ENCODE data around the gene MCAM. TPM values are rescaled to one million over a fixed set of nuclear protein-coding genes. Genes with fewer than 3 reads are reported as not detected.

The MCAM gene
- total RNA-seq, 1 experiment from 2014 or later: 124 TPM

DNA sequence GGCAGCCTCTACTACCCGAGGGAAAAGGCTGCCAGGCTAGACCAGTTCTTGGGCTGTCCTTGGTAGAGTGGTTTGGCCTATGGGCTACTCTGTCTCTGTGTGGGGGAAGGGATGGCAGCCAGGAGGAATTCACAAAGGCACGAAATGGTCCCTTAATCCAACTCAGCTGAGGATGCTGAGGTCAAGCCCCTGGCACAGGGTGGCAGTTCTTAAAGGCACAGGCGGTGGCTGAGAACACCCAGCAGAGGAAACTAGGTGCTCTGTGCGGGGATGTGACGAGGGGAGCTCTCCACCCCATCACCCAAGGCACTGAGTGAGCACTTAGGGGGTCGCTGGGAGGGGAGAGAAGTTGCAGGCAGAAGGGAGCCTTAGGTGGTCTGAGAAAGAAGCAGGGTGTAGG is 29.7 kb upstream of the MCAM start, which contains the start of gene MFRP:
Gene MFRP (minus strand): TSS at position 101 of the 400 bp plus-strand sequence. CDS start 192 bp downstream, outside the sequence.
- no peaks in the 10 kb centered on the region for H3K36me3 ChIP-seq (ENCODE audit: low read depth, low read length)
- TF ChIP-seq EZH2 (IDR thresholded peaks at IDR 0.05; ENCODE audit: low read length, unreplicated experiment) (no peak), EZH2phosphoT487 (IDR thresholded peaks at IDR 0.05; ENCODE audit: borderline replicate concordance, low read length) (no peak), CTCF (conservative IDR thresholded peaks at IDR 0.05; ENCODE audit: low read depth, low read length) (no peak)
- H4K20me1 ChIP-seq (ENCODE audit: low read length): no peaks in the 10 kb centered on the region
- DNase-seq: no peak
- H2AFZ ChIP-seq (ENCODE audit: low read length): no peak within 1 kb of the TSS
- POLR2A ChIA-PET (ENCODE audit: unreplicated experiment): no interaction called here
- no peaks in the 10 kb centered on the region for H3K79me2 ChIP-seq (ENCODE audit: low read length)
- H3K4me1 ChIP-seq (ENCODE audit: insufficient read depth, low read length): no peaks in the 10 kb centered on the region
- no peak within 1 kb of the TSS for H3K4me3 ChIP-seq (ENCODE audit: low read length)
- no peak within 1 kb of the TSS for H3K9ac ChIP-seq (ENCODE audit: low read length)
- no peak for ATAC-seq
- intact Hi-C loops (cut with micrococcal nuclease): no loop called here
- H3K27me3 ChIP-seq (ENCODE audit: low read length): no peaks in the 10 kb centered on the region
- H3K9me2 ChIP-seq (replicated peaks; ENCODE audit: low read length): no peaks in the 10 kb centered on the region
- CTCF ChIA-PET: no interaction called here
- no TSS peak for BruUV-seq (replicated peaks)
- H3K4me2 ChIP-seq (ENCODE audit: low read length): no peak within 1 kb of the TSS
- H3K27ac ChIP-seq (ENCODE audit: low read length): no peak within 1 kb of the TSS
- no peaks in the 10 kb centered on the region for H3K9me3 ChIP-seq (ENCODE audit: low read length)
- no peaks in the 10 kb centered on the region for H3F3A ChIP-seq (ENCODE audit: low read length, unreplicated experiment)

DNA sequence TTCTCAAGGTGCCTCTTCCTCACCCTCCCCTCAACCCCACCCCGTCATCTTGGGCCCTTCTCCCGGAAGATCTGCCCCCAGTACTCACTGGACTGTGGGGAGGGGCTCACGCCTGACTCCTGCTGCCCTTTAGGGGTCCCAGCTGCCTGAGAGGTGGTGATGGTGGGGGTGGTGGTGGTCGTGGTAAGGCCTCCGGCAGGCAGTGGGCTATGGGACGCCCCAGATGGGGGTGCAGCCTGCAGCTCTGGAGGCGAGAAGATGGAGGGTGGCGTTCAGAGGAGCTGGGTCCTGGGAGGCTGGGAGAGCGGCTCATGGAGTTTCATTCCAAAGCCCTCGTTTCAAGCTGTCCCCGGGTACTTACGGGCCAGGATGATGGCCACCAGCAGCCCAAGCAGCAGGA is 28.8 kb upstream of the MCAM start:
- POLR2A ChIA-PET (ENCODE audit: unreplicated experiment): no interaction called here
- ATAC-seq: no peak

More for the DNA sequence above, 28.8 kb upstream of the MCAM start:
- Histone ChIP-seq H3F3A (ENCODE audit: low read length, unreplicated experiment) (no peaks in the 10 kb centered on the region), H3K4me1 (ENCODE audit: insufficient read depth, low read length) (no peaks in the 10 kb centered on the region), H3K9me3 (ENCODE audit: low read length) (no peaks in the 10 kb centered on the region), H3K36me3 (ENCODE audit: low read depth, low read length) (no peaks in the 10 kb centered on the region), H3K27me3 (ENCODE audit: low read length) (no peaks in the 10 kb centered on the region), H3K4me2 (ENCODE audit: low read length) (no peak overlapping the region), H3K9me2 (replicated peaks; ENCODE audit: low read length) (no peaks in the 10 kb centered on the region), H4K20me1 (ENCODE audit: low read length) (no peaks in the 10 kb centered on the region), H3K79me2 (ENCODE audit: low read length) (no peaks in the 10 kb centered on the region), H3K27ac (ENCODE audit: low read length) (no peak overlapping the region), H3K9ac (ENCODE audit: low read length) (no peak overlapping the region), H2AFZ (ENCODE audit: low read length) (no peak overlapping the region), H3K4me3 (ENCODE audit: low read length) (no peak overlapping the region)
- CTCF ChIA-PET: no interaction called here
- no TSS peak for BruUV-seq (replicated peaks)
- DNase-seq: no peak
- intact Hi-C loops (cut with micrococcal nuclease): no loop called here
- TF ChIP-seq EZH2phosphoT487 (IDR thresholded peaks at IDR 0.05; ENCODE audit: borderline replicate concordance, low read length): no peak
- no peak for TF ChIP-seq CTCF (conservative IDR thresholded peaks at IDR 0.05; ENCODE audit: low read depth, low read length)
- TF ChIP-seq EZH2 (IDR thresholded peaks at IDR 0.05; ENCODE audit: low read length, unreplicated experiment): no peak
